MM.1S (cell line): Measurements from ENCODE around the gene OBSCN.

Experiments
- EZH2 ChIP-seq: fragments of 300-600 bp; sonication (generic); optimal IDR thresholded peaks from 2 replicates; pipeline ENCODE3; 2017; ENCODE audit warnings: low read depth, mild to moderate bottlenecking, antibody characterized with exemption, low read length, mixed read lengths
- EZH2phosphoT487 ChIP-seq: fragments of 300-600 bp; sonication (generic); IDR thresholded peaks from 2 replicates; pipeline ENCODE4 v1.6.1; 2018; ENCODE audit warnings: antibody characterized with exemption, low read length
- TF ChIP-seq, protein P1 (sequence below): fragments of 300-600 bp; sonication (generic); IDR thresholded peaks from 2 replicates; pipeline ENCODE4 v1.5.1; 2016; ENCODE audit warnings: antibody characterized with exemption, low read length, mixed read lengths

GRCh38 chr1:228400692-228401454 lies 193.0 kb downstream of the OBSCN start:
- no peak for TF ChIP-seq EZH2phosphoT487
- TF ChIP-seq, protein P1, sequence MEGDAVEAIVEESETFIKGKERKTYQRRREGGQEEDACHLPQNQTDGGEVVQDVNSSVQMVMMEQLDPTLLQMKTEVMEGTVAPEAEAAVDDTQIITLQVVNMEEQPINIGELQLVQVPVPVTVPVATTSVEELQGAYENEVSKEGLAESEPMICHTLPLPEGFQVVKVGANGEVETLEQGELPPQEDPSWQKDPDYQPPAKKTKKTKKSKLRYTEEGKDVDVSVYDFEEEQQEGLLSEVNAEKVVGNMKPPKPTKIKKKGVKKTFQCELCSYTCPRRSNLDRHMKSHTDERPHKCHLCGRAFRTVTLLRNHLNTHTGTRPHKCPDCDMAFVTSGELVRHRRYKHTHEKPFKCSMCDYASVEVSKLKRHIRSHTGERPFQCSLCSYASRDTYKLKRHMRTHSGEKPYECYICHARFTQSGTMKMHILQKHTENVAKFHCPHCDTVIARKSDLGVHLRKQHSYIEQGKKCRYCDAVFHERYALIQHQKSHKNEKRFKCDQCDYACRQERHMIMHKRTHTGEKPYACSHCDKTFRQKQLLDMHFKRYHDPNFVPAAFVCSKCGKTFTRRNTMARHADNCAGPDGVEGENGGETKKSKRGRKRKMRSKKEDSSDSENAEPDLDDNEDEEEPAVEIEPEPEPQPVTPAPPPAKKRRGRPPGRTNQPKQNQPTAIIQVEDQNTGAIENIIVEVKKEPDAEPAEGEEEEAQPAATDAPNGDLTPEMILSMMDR, result no peak
- no peak for TF ChIP-seq EZH2
